Stimulated activated CD8-positive, alpha-beta memory T cell treated with anti-CD3 and anti-CD28 coated beads, Interleukin-4, amount 100 ng/mL, for 4 hours (primary cell): Measurements from ENCODE around the gene CXCR5.

Experiments
- DNase-seq, 2 donors: peaks; one replicate each; pipeline ENCODE4 v3.0.0-alpha.2; 2020; ENCODE audit warnings: low read depth in 2 of 2, low spot score in 1 of 2

CXCR5 gene

GRCh38 chr11:118898400-118899295 is 15.0 kb downstream of the CXCR5 start:
- DNase-seq = no peak

GRCh38 chr11:118899296-118899688 is 15.6 kb downstream of the CXCR5 start:
- no peak for DNase-seq

GRCh38 chr11:118899706-118900360 is 16.1 kb downstream of the CXCR5 start:
- DNase-seq = no peak

GRCh38 chr11:118900535-118901384 is 17.1 kb downstream of the CXCR5 start:
- DNase-seq = no peak

GRCh38 chr11:118901494-118902335 is 18.0 kb downstream of the CXCR5 start:
- DNase-seq = no peak

GRCh38 chr11:118902336-118903203 is 18.9 kb downstream of the CXCR5 start:
- DNase-seq = no peak

- DNase-seq = no peak
Observed at GRCh38 chr11:118903204-118904015, 19.7 kb downstream of the CXCR5 start.

- peak; percentile 66 to 82 for DNase-seq
Observed at GRCh38 chr11:118907051-118908042, 23.7 kb downstream of the CXCR5 start.

- DNase-seq = no peak
Observed at GRCh38 chr11:118908264-118908663, 24.6 kb downstream of the CXCR5 start.

- DNase-seq = no peak
Observed at GRCh38 chr11:118908901-118909618, 25.4 kb downstream of the CXCR5 start.

- DNase-seq = no peak
Observed at GRCh38 chr11:118909619-118910308, 26.1 kb downstream of the CXCR5 start.

- DNase-seq = no peak
Observed at GRCh38 chr11:118910309-118911112, 26.8 kb downstream of the CXCR5 start.

- no peak for DNase-seq
Observed at GRCh38 chr11:118911113-118911879, 27.6 kb downstream of the CXCR5 start.

- peak; percentile 65 to 78 for DNase-seq
Observed at GRCh38 chr11:118911880-118912741, 28.4 kb downstream of the CXCR5 start.
